Activated B cell treated with CpG ODN at 0.5 μM for 24 hours (primary cell): ENCODE results near the gene MAML2. TPM values are rescaled to one million over a fixed set of nuclear protein-coding genes. Genes with fewer than 3 reads are reported as not detected.

Experiments
- ATAC-seq: fragments of 200-7000 bp; cut with Tn5 transposase; one replicate; pipeline ENCODE4 v1.10.0; 2021; ENCODE audit warnings: low read depth, mild to moderate bottlenecking, moderate library complexity
- CTCF ChIA-PET: fragments of 350-600 bp; sonication (Branson Sonifier 250); formaldehyde crosslinking; loops from one replicate; lab custom pipeline; 2021; ENCODE audit warnings: antibody characterized with exemption; lab: Charles Lee
- POLR2A ChIA-PET: fragments of 350-600 bp; sonication (Branson Sonifier 250); formaldehyde crosslinking; loops from one replicate; lab custom pipeline; 2021; ENCODE audit warnings: antibody characterized with exemption; lab: Charles Lee
- DNase-seq: peaks from one replicate; pipeline ENCODE4 v3.0.0; 2022
- H3K27ac Mint-ChIP-seq: one replicate; pipeline ENCODE4 v1.8.0; 2020; ENCODE audit warnings: mixed read lengths
- H3K27me3 Mint-ChIP-seq: one replicate; pipeline ENCODE4 v1.8.0; 2021; ENCODE audit warnings: mixed read lengths
- H3K36me3 Mint-ChIP-seq: one replicate; pipeline ENCODE4 v1.8.0; 2021; ENCODE audit warnings: low read depth, mixed read lengths
- H3K4me1 Mint-ChIP-seq: one replicate; pipeline ENCODE4 v1.8.0; 2021; ENCODE audit warnings: mixed read lengths
- H3K4me3 Mint-ChIP-seq: one replicate; pipeline ENCODE4 v1.8.0; 2020; ENCODE audit warnings: mild to moderate bottlenecking, mixed read lengths
- H3K9me3 Mint-ChIP-seq: one replicate; pipeline ENCODE4 v1.8.0; 2020; ENCODE audit warnings: mixed read lengths
- CTCF ChIP-seq: fragments of 200-600 bp; IDR thresholded peaks from one replicate; pipeline ENCODE4 v1.8.0; 2022; ENCODE audit warnings: antibody characterized with exemption, mild to moderate bottlenecking
- intact Hi-C: fragments of 100-400 bp; cut with micrococcal nuclease; formaldehyde crosslinking; loops from one replicate; pipeline ENCODE4 v1.15.1; 2024
- total RNA-seq: library from RNA; stranded (reverse); gene quantifications from 2 replicates; pipeline ENCODE4 v1.2.3, GENCODE V29; 2022

Gene MAML2
- total RNA-seq, 1 donor from 2014 or later: 24.8 TPM

GRCh38 chr11:96084610-96085318 lies 258.2 kb downstream of the MAML2 start:
- H3K4me3 Mint-ChIP-seq: no peak overlapping the region
- no peak overlapping the region for H3K27ac Mint-ChIP-seq
- H3K27me3 Mint-ChIP-seq: no peaks in the 10 kb centered on the region
- CTCF ChIA-PET: interaction anchor here (2.1 kb wide), 1 partner anchor 258 kb away, joined by 5 read pairs; the partner anchor contains the start of gene MAML2
- peaks cover 14% of the 10 kb centered on the region for H3K36me3 Mint-ChIP-seq
- no peak for DNase-seq
- no peak for TF ChIP-seq CTCF
- POLR2A ChIA-PET: no interaction called here
- ATAC-seq: no peak
- peaks cover under 1% of the 10 kb centered on the region for H3K4me1 Mint-ChIP-seq
- intact Hi-C loops: no loop called here
- no peaks in the 10 kb centered on the region for H3K9me3 Mint-ChIP-seq

DNA sequence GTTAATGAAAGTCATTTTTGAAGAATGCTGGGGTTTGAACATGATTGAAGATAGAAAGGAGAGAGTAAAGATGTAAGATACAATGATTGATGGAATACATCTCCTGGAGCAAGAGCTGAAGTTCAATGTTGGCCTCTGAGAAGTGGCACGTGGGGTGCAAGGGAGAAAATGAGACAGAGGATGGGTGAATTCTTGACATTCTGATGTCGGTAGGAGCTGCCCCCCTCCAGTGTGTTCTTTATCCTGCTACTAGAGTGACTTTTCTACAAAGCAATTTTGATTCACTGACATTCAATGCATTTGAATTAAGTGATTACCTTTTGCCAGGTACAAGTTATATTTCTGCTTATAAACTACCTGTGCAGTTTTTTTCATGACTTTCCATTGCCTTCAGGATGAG lies 260.1 kb downstream of the MAML2 start:
- ChIA-PET POLR2A (no interaction called here), CTCF (no interaction called here)
- intact Hi-C loops: no loop called here
- DNase-seq: no peak
- Mint-ChIP-seq H3K9me3 (no peaks in the 10 kb centered on the region), H3K4me1 (peaks cover 5% of the 10 kb centered on the region), H3K27ac (no peak overlapping the region), H3K4me3 (no peak overlapping the region), H3K36me3 (peaks cover 5% of the 10 kb centered on the region), H3K27me3 (no peaks in the 10 kb centered on the region)
- no peak for TF ChIP-seq CTCF
- no peak for ATAC-seq

- H3K36me3 Mint-ChIP-seq: peaks cover 5% of the 10 kb centered on the region
- TF ChIP-seq CTCF: no peak
These were observed 260.7 kb downstream of the MAML2 start for GRCh38 chr11:96082002-96082899.

DNA sequence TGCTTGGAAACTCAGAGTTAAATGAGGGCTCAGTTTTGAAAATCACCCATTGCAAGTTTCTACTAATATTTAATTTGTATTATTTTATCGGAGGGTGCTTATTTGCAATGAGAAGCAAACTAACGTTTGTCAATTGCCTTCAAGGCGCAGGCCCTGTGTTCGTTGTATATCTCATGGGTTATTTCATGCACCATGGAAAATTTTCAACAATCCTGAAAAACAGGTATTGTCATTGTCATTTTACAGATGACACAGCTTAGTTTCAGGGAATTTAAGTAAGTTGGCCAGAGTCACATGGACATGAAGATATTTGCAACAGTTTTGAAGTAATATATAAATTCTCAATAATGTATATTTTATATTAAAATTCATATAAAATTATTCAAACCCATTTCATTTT lies 261.4 kb downstream of the MAML2 start:
- Mint-ChIP-seq H3K4me3 (no peak overlapping the region), H3K27ac (no peak overlapping the region), H3K36me3 (peaks cover 5% of the 10 kb centered on the region), H3K4me1 (peaks cover 13% of the 10 kb centered on the region), H3K27me3 (no peaks in the 10 kb centered on the region), H3K9me3 (no peaks in the 10 kb centered on the region)
- TF ChIP-seq CTCF: no peak
- intact Hi-C loops: no loop called here
- DNase-seq (no peak), ATAC-seq (no peak)
- ChIA-PET CTCF (interaction anchor here (2.0 kb wide), 1 partner anchor 313 kb away, joined by 4 read pairs; no protein-coding TSS in a partner anchor), POLR2A (no interaction called here)

More at GRCh38 chr11:96082002-96082899, 260.7 kb downstream of the MAML2 start:
- CTCF ChIA-PET: no interaction called here
- ATAC-seq: no peak
- intact Hi-C loops: no loop called here
- Mint-ChIP-seq H3K4me1 (peaks cover 9% of the 10 kb centered on the region), H3K27ac (no peak overlapping the region), H3K9me3 (no peaks in the 10 kb centered on the region), H3K27me3 (no peaks in the 10 kb centered on the region), H3K4me3 (no peak overlapping the region)
- POLR2A ChIA-PET: no interaction called here
- no peak for DNase-seq

- no peaks in the 10 kb centered on the region for H3K9me3 Mint-ChIP-seq
- H3K36me3 Mint-ChIP-seq: peaks cover 5% of the 10 kb centered on the region
- no peak overlapping the region for H3K4me3 Mint-ChIP-seq
- ChIA-PET POLR2A (interaction anchor here (1.0 kb wide), 1 partner anchor 24 kb away, joined by 4 read pairs; no protein-coding TSS in a partner anchor), CTCF (interaction anchor here (2.0 kb wide), 1 partner anchor 314 kb away, joined by 4 read pairs; no protein-coding TSS in a partner anchor)
- DNase-seq (no peak), ATAC-seq (no peak)
- intact Hi-C loops: loop anchor here (5.0 kb wide), 1 partner anchor 163 kb away; no protein-coding TSS in a partner anchor
- TF ChIP-seq CTCF: no peak
- peaks cover 31% of the 10 kb centered on the region for H3K4me1 Mint-ChIP-seq
- H3K27ac Mint-ChIP-seq: no peak overlapping the region
- H3K27me3 Mint-ChIP-seq: no peaks in the 10 kb centered on the region
These were observed 263.3 kb downstream of the MAML2 start for GRCh38 chr11:96079691-96080090.
